A172 (cell line): ENCODE data around the gene GABRP. TPM values are rescaled to one million over a fixed set of nuclear protein-coding genes. Genes with fewer than 3 reads are reported as not detected.
"Not testable (repeated sequence)": the region's sequence is repeated elsewhere in the genome, so short reads cannot be mapped to it uniquely, and the experiment has no call there.

Experiments
- DNase-seq: peaks from one replicate; pipeline ENCODE4 v3.0.0-alpha.2; 2015; ENCODE audit warnings: low spot score
- total RNA-seq: library from RNA; depleted of rRNA; stranded (reverse); fragments of >200 nt; shearing (Covaris generic); gene quantifications from 2 replicates; pipeline ENCODE4 v1.2.3, GENCODE V29; 2014

The GABRP gene
- total RNA-seq, 1 experiment from 2014 or later: not detected

DNA sequence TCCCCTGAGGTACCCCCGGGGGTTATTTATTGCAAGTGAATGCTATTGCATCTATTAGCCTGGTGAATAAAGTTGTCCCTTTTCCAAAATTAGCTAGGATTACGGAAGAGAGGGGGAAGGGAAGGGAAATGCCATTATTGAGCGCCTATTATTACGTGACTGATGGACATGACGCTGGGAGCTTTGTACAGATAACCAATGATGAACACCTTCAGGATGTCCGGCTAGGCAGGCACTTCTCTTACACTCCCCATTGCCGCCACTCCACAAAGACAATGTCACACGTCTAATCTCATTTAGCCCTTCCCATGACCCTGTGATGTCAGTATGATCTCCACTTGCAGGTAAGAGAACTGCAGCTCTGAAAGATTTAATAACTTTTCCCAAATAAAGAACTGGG lies 9.4 kb downstream of the GABRP start:
- DNase-seq: no peak

- no peak for DNase-seq
Measured at GRCh38 chr5:170795154-170795553, 11.6 kb downstream of the GABRP start.

DNA sequence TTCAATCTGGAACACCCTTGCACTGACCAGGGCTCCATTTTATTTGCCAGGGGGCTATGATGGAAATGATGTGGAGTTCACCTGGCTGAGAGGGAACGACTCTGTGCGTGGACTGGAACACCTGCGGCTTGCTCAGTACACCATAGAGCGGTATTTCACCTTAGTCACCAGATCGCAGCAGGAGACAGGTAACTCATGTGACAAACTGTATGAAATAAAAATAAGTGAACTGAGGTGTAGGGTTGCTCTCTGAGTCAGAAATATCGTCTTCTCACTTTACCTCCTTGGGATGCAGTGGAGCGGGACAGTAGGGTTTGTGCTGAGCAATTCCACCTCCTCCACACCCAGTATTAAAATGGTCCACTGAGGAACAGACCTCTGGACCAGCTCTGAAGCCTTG lies 22.1 kb downstream of the GABRP start:
- DNase-seq: no peak

DNA sequence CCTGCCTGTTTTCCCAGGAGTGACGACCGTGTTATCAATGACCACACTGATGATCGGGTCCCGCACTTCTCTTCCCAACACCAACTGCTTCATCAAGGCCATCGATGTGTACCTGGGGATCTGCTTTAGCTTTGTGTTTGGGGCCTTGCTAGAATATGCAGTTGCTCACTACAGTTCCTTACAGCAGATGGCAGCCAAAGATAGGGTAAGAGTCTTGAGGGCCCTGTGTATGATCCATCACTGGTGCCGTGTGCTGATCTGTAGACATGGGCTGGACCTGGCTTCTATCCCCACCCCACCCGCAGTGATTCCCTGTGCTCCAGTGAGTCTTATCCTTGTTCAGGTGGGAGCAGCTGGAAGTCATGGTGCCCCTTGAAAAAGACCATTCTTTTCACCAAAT lies 26.0 kb downstream of the GABRP start:
- DNase-seq: no peak

- no peak for DNase-seq
Measured at GRCh38 chr5:170811719-170812118, 28.2 kb downstream of the GABRP start.

GRCh38 chr5:170813231-170813630 lies 29.7 kb downstream of the GABRP start:
- DNase-seq: no peak

DNA sequence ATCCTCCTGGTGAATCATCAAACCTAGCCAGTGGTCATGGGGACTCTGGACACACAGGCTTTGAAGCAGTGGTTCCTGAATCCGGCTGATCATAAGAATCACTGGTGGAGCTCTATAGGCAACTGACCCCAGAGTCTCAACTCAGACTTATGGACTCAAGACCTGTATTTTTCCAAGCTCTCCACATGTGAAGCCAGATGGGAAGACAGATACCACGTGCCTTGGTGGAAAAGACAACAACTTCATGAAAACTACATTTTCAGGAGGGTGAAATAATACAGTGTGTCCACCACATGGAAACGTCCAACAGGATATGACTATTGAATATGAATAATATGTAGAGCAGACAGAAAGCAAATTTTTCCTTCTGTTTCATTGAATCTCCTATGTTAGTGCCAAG lies 33.7 kb downstream of the GABRP start:
- DNase-seq: no peak

- no peak for DNase-seq
Measured at GRCh38 chr5:170818232-170818631, 34.7 kb downstream of the GABRP start.

DNA sequence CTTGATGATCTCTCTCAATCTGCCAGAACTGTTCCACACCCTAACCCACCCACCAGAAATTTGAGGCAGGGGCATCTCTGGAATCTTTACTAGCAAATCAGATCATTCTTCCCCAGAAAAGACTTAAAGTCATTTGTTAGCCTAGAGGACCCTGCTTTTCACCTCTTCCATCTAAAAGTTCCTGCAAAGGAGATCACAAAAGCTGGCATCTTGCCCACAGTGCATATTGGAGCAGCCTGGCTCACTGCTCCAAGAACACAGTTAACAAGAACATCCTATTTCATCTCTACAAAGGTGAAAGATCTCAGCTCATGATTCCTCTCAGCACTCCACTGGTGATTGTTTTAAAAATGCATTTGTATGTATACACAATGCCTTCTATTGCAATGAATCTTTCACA lies 36.3 kb downstream of the GABRP start:
- DNase-seq: no peak

GRCh38 chr5:170821257-170821800 lies 37.8 kb downstream of the GABRP start:
- no peak for DNase-seq

GRCh38 chr5:170826117-170826516 lies 42.6 kb downstream of the GABRP start:
- no peak for DNase-seq

- no peak for DNase-seq
Measured at GRCh38 chr5:170832241-170832640, 48.7 kb downstream of the GABRP start.

GRCh38 chr5:170833981-170834380 lies 50.5 kb downstream of the GABRP start:
- DNase-seq: not testable (repeated sequence)

DNA sequence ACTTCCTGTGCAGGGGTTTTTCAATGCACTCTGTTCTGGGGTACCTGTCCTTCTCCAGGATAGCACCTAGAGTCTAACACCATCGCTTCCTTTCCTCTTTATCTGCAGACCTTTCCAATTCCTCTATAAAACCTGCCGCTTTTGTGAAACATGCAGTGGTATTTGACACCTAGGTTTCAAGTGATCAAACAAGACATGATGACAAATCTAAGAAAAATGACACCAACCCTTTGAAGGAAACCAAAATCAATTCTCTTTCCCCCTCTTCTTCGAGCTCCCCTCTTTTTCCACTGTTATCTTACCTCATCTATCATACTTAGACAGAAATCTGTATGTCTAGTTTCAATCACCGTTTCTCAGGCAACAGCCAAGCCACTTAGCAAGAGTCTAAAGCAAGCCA lies 52.7 kb downstream of the GABRP start:
- DNase-seq: no peak

GRCh38 chr5:170843870-170844269 lies 60.3 kb downstream of the GABRP start:
- DNase-seq: no peak

GRCh38 chr5:170844651-170845050 lies 61.1 kb downstream of the GABRP start:
- DNase-seq: no peak

DNA sequence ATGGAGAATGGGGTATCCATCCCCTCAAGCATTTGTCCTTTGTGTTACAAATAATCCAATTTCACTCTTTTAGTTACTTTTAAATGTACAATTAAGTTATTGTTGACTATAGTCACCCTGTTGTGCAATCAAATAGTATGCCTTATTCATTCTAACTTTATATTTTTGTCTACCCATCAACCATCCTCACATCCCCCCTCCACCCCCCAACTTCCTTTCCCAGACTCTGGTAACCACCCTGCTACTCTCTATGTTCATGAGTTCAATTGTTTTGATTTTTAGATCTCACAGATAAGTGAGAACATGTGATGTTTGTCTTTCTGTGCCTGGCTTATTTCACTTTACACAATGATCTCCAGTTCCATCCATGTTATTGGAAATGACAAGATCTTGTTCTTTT lies 62.9 kb downstream of the GABRP start:
- no peak for DNase-seq

GRCh38 chr5:170846846-170847245 lies 63.3 kb downstream of the GABRP start:
- no peak for DNase-seq

DNA sequence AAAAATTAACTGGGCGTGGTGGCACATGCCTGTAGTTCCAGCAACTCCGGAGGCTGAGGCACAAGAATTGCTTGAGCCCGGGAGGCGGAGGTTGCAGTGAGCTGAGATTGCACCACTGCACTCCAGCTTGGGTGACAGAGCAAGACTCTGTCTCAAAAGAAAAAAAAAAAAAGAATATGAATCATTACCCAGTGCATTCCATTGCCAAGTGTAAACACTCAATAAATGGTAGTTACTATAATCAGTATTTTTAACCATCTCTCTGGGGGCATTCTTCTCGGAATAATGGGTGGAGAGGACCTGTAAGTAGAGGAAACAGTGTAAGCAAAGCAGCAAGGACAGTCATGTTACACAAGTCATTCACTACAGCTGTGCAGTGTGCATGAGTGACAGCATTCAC lies 64.5 kb downstream of the GABRP start:
- no peak for DNase-seq

GRCh38 chr5:170849374-170849773 lies 65.8 kb downstream of the GABRP start:
- DNase-seq: no peak

DNA sequence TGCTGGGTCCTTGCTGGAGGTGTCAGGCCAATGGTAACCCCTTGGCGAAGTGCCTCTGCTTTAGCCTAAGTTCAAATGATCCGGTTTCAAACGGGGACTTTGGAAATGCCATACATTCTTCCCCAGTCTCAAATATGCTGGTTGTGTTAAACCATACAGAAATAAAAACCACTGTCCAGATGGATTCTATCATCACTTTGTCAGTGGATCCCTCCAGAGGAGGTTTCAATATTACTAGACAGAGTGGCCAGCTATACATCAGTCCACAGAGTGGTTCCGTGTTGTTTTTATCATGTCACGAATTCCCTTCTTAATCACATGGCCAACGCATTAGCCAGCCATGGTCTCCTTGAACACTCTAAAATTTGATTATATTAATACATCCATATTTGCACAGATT lies 71.0 kb downstream of the GABRP start:
- no peak for DNase-seq

GRCh38 chr5:170857066-170857465 lies 73.5 kb downstream of the GABRP start:
- no peak for DNase-seq

- DNase-seq: no peak
Measured at GRCh38 chr5:170860415-170860814, 76.9 kb downstream of the GABRP start.

- no peak for DNase-seq
Measured at GRCh38 chr5:170860818-170861666, 77.5 kb downstream of the GABRP start.
